HG02610 (cell line): ENCODE results near the gene TRMU.

Experiments used
- ATAC-seq: cut with Tn5 transposase; IDR thresholded peaks from one replicate; pipeline ENCODE4 v1.9.1; 2021; ENCODE audit warnings: mild to moderate bottlenecking, moderate library complexity; ENCODE audit not compliant: unreplicated experiment

TRMU gene

DNA sequence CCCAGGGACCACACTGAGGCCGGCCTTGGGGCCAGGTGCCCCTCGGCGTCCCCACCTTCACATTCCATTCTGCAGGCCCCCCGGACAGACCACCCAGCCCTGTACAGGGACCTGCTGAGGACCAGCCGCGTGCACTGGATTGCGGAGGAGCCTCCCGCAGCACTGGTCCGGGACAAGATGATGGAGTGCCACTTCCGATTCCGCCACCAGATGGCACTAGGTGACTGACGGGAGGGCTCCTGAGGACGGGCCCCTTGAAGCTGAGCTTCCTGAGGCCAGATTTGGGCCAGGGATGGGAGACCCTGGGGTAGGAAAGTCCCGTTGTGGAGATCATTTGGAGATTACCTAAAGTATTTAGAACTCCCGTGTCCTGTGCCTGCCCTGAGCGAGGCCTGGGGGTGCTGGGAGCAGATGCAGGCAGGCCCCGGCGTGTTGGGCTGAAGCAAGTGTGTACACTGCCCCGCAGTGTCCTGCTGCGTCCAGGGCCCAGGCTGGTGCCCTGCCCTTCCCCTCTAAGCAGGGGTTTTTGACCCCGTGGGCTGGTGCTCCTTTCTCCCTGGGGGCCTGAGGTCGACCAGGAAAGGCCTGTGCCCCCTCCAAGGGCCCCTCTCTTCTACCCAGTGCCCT lies 20.0 kb downstream of the TRMU start:
- no peak for ATAC-seq

DNA sequence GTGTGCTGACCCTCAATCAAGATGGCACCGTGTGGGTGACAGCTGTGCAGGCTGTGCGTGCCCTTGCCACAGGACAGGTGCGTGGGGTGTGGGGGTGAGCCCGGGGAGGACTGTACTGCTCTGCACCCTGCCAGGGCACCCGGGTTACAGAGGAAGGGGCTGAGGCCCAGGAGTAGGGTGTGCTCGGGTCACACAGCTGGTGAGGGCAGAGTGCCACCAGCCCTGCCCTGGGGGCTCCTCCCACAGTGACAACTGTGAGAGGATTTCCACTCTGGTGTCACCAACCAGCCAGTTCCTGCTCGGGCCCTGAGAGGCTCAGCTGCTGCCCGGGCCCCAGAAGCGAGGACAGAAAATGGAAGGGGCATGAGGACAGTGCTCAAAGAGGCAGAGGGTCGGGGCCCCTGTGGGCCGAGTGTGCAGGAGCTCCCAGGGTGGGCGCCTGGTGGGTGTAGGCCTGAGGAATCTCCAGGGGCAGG lies 20.5 kb downstream of the TRMU start:
- ATAC-seq: no peak

DNA sequence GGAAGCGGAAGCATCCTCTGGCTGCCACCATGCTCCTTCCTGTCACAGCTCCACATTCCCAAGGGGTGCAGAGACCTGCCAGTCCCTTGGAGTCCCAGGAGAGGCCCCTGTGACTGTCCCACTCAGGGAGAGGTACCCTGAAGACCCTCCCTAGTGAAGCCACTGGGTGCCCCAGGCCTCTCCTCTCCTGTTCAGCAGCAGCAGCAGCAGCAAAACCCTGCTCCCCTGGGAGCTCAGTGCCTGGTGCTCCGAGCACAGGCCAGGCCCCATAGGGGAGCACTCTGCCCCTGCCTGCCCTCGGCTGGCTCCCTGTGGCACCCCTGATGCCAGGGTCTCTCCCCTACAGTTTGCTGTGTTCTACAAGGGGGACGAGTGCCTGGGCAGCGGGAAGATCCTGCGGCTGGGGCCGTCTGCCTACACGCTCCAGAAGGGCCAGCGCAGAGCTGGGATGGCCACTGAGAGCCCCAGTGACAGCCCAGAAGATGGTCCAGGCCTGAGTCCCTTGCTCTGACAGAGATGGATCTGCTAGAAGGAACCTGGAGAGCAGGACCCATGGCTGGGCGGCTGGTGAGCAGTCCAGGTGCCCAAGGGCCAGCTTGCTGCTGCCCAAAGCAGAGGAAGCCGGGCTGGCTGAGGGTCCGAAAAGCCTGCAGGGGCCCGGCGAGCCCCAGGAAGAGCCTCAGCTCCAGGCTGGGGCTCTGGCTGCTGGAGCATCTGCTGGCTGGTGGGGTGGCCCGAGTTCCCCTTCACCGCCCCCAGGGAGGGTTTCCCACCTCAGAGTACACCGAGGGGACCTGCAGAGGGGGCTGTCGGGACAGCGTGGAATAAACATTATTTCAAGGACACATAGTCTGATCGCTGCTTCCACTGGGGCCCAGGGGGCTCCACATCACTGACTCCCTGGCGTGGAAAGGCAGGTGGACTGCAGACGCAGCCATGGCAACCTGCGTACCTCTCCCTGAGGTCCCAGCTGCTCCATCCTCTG lies 21.3 kb downstream of the TRMU start:
- ATAC-seq: no peak

- no peak for ATAC-seq
These were observed 22.4 kb downstream of the TRMU start for GRCh38 chr22:46357711-46358520.

- no peak for ATAC-seq
These were observed 23.3 kb downstream of the TRMU start for GRCh38 chr22:46358766-46359165.

GRCh38 chr22:46359362-46359761 lies 23.8 kb downstream of the TRMU start:
- no peak for ATAC-seq

DNA sequence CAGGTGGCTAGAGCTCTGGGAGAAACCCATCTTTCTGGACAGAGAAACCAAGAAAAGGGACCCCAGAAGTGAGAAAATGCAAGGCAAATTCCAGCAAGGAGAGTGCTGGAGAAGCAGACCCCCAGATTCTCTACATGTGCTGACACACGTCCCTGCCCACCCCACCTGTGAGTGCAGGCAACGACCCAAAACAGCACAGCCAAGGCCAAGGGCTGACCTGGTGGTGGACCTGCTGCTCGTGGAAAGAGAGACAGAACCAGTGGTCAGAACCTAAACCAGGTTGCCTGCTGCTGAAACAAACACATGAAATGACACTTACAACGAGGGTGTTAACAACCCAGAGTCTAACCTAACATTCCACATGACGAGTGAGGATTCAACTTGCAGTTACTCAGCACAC lies 24.6 kb downstream of the TRMU start:
- ATAC-seq: no peak

DNA sequence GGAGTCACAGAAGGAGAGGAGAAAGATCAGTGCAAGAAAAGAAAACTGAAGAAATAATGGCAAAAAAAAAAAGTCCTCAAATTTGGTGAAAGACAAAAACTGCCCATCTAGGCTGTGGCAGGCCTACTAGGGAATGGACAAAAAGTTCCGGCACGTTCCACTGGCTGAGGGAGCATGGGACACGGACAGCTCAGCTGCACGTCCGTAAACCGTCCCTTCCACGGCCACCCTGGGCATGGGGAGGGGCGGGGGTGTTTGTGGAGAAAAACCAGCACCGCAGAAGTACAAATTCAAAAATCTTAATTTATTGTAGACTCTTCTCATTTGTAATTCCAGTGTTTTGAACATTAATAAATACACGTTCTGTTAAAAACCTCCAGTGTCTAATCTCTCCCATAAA lies 25.4 kb downstream of the TRMU start:
- no peak for ATAC-seq

- no peak for ATAC-seq
These were observed 26.3 kb downstream of the TRMU start for GRCh38 chr22:46361826-46362202.

- ATAC-seq: no peak
These were observed 26.9 kb downstream of the TRMU start for GRCh38 chr22:46362203-46362933.

GRCh38 chr22:46362934-46363515 lies 27.5 kb downstream of the TRMU start:
- no peak for ATAC-seq

DNA sequence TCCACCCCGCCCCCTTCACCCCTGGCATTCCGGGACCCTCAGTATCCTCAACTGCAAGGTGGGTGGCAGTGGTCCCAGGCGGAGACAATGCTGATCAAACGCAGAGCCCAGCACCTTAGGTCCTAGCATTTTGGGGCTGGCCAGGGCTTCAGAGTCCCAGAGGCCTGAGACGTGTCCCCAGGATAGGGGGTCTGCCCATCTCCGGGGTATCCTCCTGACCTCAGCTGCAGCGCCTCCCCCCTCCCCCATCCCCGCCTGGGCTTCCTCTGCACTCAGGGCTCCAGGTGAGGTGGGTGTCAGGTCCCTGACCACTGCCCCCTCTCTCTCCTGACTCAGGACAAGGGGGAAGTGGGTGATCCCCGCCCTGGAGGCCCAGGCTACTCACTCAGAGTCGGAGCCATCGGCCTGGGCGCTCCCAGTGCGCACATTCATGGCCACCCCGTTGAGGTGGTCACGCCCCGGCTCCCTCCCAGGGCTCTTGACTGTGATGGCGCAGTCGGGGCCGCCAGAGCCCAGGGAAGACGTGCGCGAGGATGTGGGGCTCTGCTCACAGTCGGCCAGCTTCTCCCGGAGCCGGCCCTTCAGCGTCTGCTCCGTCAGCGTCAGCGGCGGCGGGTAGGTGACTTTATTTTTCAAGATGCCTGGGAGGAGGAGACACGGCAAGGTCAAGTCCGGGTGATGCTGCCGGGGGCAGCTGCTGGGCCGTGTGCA lies 28.3 kb downstream of the TRMU start:
- no peak for ATAC-seq

DNA sequence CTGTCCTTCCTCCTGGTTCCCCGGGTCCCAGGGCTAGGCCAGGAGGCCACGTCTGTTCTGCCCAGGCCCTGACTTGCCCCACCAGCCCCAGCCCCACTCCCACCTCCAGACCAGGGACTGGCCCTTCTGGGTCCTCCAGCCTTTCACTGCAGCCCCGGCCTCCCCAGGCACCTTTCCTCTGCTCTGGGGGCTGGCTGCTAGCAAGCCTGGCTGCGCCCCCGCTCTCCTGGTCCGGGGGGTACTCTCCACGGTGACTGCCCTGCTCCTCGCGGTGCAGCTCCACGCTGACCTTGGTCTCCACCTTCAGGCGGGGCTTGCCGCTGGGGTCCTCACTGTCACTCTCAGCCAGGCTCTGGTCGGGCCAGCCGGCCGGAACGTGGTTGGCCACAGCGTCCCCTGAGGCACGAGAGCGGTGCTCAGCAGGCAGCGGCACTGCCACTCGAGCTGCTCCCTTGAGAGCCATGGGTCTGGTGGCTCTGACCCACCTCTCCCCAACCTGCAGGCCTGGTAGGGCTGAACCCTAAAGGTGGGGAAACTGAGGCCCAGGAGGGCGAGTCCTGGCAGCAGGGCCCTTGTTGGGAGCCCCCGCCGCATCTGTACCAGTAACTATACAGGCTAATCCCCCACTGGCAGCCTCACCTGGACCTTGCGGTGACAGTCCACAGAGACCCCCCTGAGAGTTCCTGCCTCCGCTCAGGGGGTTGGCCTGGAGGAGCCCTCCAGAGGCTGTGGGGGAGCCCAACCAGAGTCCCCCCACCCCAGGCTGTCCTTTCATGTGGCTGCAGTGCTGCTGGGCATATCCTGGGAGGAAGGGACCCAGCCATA lies 29.0 kb downstream of the TRMU start:
- ATAC-seq: no peak

DNA sequence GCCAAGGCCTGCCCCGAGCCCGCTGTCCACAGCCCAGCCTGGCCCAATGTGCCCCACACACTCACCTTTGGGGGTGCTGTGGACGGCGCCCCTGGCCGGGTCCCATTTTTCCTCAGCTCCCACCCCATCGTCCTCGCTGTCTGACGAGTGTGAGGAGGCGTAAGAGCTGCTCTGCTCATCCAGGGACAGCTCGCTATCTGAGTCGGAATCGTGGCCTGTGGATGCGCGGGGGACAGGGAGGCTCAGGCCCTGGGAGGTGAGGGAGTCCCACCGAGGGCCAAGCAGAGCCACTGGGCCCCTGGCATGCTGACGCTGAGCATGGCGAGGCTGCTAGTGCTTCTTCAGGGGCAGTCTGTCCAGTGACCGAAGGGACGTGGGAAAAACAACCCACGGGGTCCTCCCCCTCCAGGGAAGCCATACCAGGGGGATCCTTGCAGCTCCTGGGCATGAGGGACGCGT lies 29.7 kb downstream of the TRMU start:
- ATAC-seq: no peak

DNA sequence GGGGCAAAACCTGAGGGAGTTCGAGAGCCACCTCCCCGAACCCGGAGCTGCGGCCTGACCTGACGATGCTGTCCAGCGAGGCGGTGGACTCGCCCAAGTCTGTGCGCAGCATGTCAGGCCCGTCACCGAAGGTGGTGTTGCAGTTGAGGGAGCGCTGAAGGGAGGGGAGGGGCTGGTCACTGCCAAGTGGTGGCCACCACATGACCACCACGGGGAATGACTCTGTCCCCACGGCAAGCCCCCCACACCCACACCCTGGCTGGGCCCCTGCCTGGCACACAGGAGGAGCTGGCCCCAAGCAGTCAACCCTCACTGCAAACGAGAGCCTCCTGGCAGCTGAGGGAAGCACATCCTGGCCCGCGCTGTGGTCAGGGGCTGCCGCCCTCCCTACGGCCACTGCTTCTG lies 30.8 kb downstream of the TRMU start:
- ATAC-seq: no peak

DNA sequence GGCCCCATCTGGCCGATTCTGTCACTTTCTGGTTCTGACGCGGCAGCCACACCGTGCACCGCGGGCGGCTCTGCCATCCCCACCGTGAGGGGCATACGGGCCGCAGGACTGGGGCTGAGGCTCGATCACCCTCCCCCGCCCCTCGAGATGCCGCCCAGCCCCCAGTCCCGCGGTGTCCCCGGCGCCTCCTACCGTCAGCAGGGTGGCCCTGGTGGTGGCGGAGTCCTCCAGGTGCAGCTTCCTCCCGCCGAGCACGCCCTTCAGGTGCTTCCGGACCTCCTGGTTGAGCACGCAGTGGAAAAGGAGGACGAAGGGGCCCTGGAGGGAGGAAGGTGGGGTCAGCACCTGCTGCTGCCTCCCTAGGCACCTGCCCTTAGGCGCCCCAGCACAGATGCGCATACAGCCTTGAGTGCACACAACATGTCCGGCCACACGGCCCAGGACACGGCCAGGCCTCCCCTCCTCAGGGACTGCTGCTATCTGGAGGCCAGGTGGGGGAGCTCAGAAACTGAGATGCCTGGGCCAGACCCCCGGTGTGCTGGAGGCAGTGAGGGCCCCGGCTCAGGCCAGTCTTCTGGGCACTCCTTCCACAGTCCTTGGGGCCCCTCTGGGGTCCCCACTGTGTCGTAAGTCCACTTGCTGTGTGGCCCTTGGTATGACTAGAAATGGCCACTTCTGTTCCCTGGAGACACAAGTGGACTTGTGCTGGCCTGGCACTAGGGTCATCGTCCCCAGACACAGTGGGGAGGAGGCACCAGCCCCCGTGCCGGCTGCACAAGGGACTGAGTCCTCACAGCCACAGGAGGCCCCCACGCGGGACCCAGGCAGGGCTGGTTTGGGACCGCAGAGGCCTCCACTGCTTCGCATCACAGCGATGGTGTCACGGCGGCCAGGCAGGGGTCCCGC lies 31.5 kb downstream of the TRMU start:
- ATAC-seq: no peak

DNA sequence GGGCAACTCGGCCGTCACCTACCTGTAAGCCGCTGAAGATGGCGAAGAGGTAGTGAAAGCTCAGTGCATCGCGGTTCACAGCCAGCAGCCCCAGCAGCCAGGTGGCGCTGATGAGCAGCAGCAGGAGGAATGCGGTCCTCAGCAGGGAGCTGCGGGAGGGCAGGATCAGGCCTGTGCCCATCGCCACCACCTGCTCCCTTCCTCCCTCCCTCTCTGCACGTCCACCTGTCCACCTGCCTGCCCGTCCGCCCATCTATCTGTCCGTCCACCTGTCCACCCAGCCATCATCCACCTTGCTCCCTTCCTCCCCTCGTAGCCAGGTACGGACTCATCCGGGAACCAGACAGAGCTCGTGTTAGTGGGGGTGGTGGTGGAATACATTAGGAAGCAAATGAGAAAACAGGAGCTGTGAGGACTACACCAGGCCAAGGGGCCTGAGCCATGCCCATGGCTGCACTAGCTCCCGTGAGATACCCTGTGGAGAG lies 32.2 kb downstream of the TRMU start:
- no peak for ATAC-seq

GRCh38 chr22:46368422-46368821 lies 32.9 kb downstream of the TRMU start:
- ATAC-seq: no peak
